HG02840 (cell line): ENCODE measurements around the gene CEP57.
A peak's percentile ranks its signal among the peaks of the same experiment; 100 is the strongest.

ENCODE experiments used
- ATAC-seq: cut with Tn5 transposase; IDR thresholded peaks from one replicate; pipeline ENCODE4 v1.9.1; 2021; ENCODE audit warnings: mild to moderate bottlenecking, moderate library complexity, moderate number of reproducible peaks; ENCODE audit not compliant: unreplicated experiment, low FRiP score

Gene CEP57

GRCh38 chr11:95790123-95790932 lies at the start of gene CEP57:
Gene CEP57 (plus strand): TSS chr11:95790498. CDS start chr11:95790699, 201 bp downstream.
- ATAC-seq, result peak; percentile 68

- no peak for ATAC-seq
Observed at GRCh38 chr11:95750101-95750500, 40.2 kb upstream of the CEP57 start.

- no peak for ATAC-seq
Observed at GRCh38 chr11:95751515-95751914, 38.8 kb upstream of the CEP57 start.

DNA sequence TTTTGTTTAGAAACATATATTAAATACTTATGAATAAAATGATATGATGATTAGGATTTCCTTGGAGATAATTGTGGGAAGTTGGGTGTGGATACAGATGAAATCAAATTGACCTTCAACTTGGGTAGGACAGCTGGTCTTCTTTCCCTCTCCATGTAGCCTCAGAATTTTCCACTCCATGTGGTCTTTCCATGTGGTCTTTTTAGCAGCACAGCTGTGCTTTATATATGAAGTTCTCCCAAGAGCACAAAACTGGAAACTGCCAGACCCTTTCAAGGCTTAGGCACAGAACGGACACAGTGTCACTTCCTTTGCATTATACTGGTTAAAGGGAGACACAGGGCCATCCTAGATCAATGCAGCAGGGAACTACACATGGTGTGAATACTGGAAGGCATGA lies 29.4 kb upstream of the CEP57 start:
- ATAC-seq, result no peak

GRCh38 chr11:95762534-95762933 lies 27.8 kb upstream of the CEP57 start:
- ATAC-seq, result no peak

GRCh38 chr11:95764267-95764898 lies 25.9 kb upstream of the CEP57 start:
- ATAC-seq, result no peak

DNA sequence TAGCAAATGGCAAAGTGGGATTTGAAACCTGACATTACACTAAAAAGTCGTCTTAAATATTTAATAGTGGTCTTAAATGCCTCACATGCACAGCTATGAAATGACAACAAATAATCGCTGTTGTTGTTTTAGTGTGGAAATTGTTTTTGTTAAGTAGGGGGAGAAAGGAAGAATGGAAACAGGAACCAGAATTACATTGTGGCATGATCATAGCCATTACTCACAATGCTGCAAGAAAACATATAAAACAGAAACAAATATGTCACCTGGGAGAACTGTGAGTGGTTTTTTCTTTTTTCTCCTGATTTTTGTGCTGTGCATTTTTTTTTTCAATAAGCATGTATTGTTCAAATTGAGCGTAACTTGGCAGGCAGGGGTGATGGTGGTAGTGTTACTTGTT lies 23.6 kb upstream of the CEP57 start:
- no peak for ATAC-seq

DNA sequence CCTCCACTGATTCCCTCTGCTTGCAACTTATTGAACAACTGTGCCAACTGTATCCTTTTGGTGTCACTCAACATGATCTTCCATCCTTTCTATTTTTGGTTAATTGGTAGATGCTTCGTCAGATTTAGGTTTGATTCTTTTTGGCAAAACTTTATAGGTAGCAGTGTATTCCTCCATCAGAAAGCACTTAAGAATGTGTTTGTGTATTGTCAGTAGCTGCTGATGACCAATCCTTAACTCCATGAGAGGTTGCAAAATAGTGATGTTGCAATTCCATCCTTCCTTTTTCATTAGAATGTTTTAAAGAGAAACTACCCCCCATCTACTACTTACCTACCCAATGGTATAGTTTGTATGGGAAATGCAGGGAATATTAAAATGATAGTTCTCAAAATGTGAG lies 22.8 kb upstream of the CEP57 start:
- no peak for ATAC-seq

DNA sequence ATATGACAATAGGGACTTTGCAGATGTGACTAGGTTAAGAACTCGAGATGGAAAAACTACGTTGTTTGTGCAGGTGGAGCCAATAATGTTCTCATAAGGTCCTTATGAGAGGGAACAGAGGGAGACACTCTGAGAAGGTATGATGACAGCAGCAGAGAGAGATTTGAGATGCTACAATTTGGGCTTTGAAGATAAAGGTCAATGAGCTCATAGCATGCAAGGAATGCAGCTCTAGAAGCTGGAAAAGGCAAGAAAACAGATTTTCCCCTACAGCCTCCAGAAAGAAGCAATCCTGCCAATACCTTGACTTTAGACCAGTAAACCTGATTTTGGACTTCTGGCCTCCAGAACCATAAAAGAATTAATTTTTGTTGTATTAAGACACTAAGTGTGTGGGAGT lies 21.8 kb upstream of the CEP57 start:
- no peak for ATAC-seq

- ATAC-seq, result no peak
Observed at GRCh38 chr11:95776859-95777258, 13.4 kb upstream of the CEP57 start.

DNA sequence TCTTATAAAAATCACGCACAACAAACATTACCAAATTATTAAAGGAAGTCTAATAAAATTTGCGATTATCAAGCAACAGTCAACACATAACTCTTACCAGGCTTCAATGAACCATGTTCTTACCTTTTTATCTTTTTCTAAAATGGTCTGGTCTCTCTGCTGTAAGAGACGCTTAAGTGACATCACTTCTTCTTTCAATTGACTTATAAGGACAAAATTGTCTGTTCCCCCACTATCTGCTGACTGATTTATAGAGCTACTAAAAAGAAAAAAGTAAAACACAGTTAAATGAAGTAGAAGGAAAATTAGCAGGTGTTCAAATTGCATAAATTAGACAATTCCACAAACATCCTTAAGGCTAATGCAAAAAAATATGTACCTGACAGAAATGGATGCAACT lies 11.6 kb upstream of the CEP57 start:
- ATAC-seq, result no peak

DNA sequence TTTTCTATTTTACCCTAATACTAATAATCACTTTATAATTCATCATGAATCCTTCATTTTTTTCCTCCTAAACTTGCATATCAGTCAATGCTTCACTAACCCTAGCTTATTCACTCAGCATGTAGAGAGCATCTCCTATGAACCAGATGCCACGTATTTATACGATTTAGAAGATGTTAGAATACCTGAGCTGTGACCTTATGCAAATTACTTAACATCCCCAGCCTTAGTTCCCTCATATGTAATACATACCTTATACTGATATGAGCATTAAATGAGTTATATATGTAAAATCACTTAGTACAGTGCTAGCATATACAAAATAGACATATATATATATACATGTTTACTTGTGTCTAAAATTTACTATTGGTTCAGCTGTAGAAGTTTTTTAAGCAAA lies 9.8 kb upstream of the CEP57 start:
- no peak for ATAC-seq

- no peak for ATAC-seq
Observed at GRCh38 chr11:95788921-95789505, 1.3 kb upstream of the CEP57 start.

DNA sequence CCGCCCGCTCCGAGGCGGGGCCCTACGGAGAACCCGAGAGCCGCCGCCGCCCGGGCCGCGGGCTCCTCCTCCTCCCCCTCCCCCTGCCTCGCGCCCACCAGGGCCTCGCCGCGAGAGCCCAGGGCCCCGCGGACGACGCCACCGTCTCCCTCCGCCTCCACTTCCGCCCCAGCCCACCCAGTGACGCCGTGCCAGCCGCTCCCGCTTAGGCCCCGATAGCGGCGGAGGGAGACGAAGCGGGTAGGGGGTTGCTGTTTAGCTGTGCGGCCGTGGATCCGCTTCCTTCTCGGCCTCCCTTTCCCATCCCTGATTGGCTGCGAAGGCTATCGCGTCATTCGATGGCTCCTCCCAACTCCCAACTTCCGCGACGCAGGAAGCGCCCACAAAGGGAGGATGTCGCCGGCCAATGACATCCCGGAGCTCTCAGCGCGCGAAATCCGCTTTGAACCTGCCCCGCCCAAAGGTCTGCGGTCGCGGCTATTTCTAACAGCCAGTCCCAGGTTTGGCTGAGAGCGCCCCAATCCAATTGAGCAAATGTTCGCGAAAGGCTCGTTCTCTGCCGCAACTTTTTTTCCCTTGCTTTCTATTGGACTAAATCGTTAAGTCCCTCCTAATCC lies 684 bp upstream of the CEP57 start, which contains the start of gene FAM76B:
TSS of gene FAM76B (minus strand) at position 277 of the 617 bp plus-strand sequence. CDS start 304 bp downstream, outside the sequence.
- peak; percentile 74 for ATAC-seq

GRCh38 chr11:95790933-95791708 lies 823 bp downstream of the CEP57 start:
- no peak for ATAC-seq

DNA sequence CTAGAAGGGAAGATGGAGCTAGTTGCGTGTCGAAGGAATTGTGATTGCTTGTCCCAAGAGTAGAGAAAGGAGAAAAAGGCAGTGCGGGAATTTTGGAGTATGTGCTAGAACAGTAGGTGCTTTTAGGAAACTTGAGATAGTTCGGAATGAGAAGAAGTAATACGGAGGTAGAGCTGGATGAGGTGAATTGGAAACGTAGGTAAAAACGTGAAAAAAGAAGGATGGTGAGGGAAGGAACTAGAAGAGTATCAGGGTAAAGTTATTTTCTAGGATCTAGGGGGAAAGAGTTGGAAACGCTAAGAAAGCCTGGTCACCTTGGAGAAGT lies 1.4 kb downstream of the CEP57 start:
- no peak for ATAC-seq

- ATAC-seq, result no peak
Observed at GRCh38 chr11:95792200-95792599, 1.9 kb downstream of the CEP57 start.

GRCh38 chr11:95792700-95793099 lies 2.4 kb downstream of the CEP57 start:
- no peak for ATAC-seq

DNA sequence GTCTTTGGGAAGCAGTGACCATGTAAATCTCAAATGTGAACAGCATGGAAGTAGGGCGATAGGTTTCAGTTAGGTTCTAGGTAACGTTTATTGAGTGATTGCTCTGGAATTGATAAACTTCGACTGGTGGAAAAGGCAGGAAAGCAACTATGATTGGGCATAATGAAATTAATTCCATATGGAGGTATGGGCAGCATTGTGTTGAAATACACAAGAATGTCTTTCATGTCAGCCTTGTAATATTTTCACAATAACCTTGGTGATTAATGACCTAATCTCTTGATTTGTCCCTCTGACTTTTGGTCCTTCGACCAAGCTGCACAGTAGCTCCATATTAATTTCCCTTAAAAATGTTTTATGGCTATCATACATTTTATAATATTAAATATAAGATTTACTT lies 2.8 kb downstream of the CEP57 start:
- no peak for ATAC-seq

- ATAC-seq, result no peak
Observed at GRCh38 chr11:95794086-95794485, 3.8 kb downstream of the CEP57 start.
